Mesendoderm (in vitro differentiated cells): ENCODE results near the gene HACD2. TPM values are rescaled to one million over a fixed set of nuclear protein-coding genes. Genes with fewer than 3 reads are reported as not detected.

Source experiments
- DNase-seq: peaks from one replicate; pipeline ENCODE4 v3.0.0; 2013
- H2AK5ac ChIP-seq: 2 replicates; pipeline ENCODE4 v1.6.1; 2013; ENCODE audit warnings: low read length, inconsistent platforms
- H2BK120ac ChIP-seq: 2 replicates; pipeline ENCODE4 v1.6.1; 2013; ENCODE audit warnings: low read depth, mild to moderate bottlenecking, low read length, moderate library complexity, mixed read lengths
- H2BK15ac ChIP-seq: replicated peaks from 2 replicates; pipeline ENCODE4 v1.6.1; 2013; ENCODE audit warnings: low read depth, mild to moderate bottlenecking, moderate library complexity
- H2BK5ac ChIP-seq: 2 replicates; pipeline ENCODE4 v1.6.1; 2013; ENCODE audit warnings: low read length, inconsistent platforms
- H3K18ac ChIP-seq: 2 replicates; pipeline ENCODE4 v1.6.1; 2013; ENCODE audit warnings: mild to moderate bottlenecking, low read length, mixed read lengths
- H3K23ac ChIP-seq: one replicate; pipeline ENCODE4 v1.6.1; 2013; ENCODE audit warnings: low read length
- H3K27ac ChIP-seq: 2 replicates; pipeline ENCODE4 v1.5.1; 2013; ENCODE audit warnings: low read depth, mild to moderate bottlenecking, inconsistent platforms, low read length, moderate library complexity
- H3K27me3 ChIP-seq: 2 replicates; pipeline ENCODE4 v1.6.1; 2013; ENCODE audit warnings: low read length, control low read depth, mild to moderate bottlenecking, inconsistent platforms; ENCODE audit not compliant: insufficient read depth, poor library complexity
- H3K36me3 ChIP-seq: 2 replicates; pipeline ENCODE4 v1.6.1; 2013; ENCODE audit warnings: low read length, inconsistent platforms; ENCODE audit not compliant: control insufficient read depth, insufficient read depth
- H3K4ac ChIP-seq: one replicate; pipeline ENCODE4 v1.6.1; 2013; ENCODE audit warnings: low read depth, mild to moderate bottlenecking, low read length, moderate library complexity
- H3K4me1 ChIP-seq: 2 replicates; pipeline ENCODE4 v1.6.1; 2013; ENCODE audit warnings: low read depth, low read length, inconsistent platforms; ENCODE audit not compliant: control insufficient read depth
- H3K4me2 ChIP-seq: 2 replicates; pipeline ENCODE4 v1.6.1; 2013; ENCODE audit warnings: low read length
- H3K4me3 ChIP-seq: 2 replicates; pipeline ENCODE4 v1.5.1; 2013; ENCODE audit warnings: mild to moderate bottlenecking, low read length
- H3K56ac ChIP-seq: one replicate; pipeline ENCODE4 v1.6.1; 2013; ENCODE audit warnings: low read length
- H3K79me1 ChIP-seq: 2 replicates; pipeline ENCODE4 v1.6.1; 2013; ENCODE audit warnings: low read length, inconsistent platforms
- H3K79me2 ChIP-seq: 2 replicates; pipeline ENCODE4 v1.6.1; 2013; ENCODE audit warnings: mild to moderate bottlenecking, low read length; ENCODE audit not compliant: control insufficient read depth, insufficient read depth
- H3K9ac ChIP-seq: 2 replicates; pipeline ENCODE4 v1.6.1; 2013; ENCODE audit warnings: low read length, inconsistent platforms
- H4K5ac ChIP-seq: one replicate; pipeline ENCODE4 v1.6.1; 2013; ENCODE audit warnings: low read length
- H4K8ac ChIP-seq: one replicate; pipeline ENCODE4 v1.6.1; 2013; ENCODE audit warnings: low read depth, mild to moderate bottlenecking, control low read depth, low read length, moderate library complexity
- WGBS: extraction: QIAGEN DNeasy Blood & Tissue Kit; methylation state at CpG from one replicate; pipeline ENCODE4 v1.1.7; 2013; ENCODE audit warnings: low lambda C conversion rate, missing lambda C conversion rate; ENCODE audit not compliant: insufficient coverage; ENCODE audit errors: extremely low coverage; 5-methylcytosine and 5-hydroxymethylcytosine counted together
- polyA plus RNA-seq, 2 experiments: library from polyadenylated mRNA; stranded (reverse); fragments of 200-250 nt; gene quantifications; one replicate each; pipeline ENCODE4 v1.2.3, GENCODE V29; 2013

HACD2 gene
- polyA plus RNA-seq (2013, experiment 1 of 2) = 23.3 TPM
- 22.7 TPM for polyA plus RNA-seq (2013, experiment 2 of 2)

DNA sequence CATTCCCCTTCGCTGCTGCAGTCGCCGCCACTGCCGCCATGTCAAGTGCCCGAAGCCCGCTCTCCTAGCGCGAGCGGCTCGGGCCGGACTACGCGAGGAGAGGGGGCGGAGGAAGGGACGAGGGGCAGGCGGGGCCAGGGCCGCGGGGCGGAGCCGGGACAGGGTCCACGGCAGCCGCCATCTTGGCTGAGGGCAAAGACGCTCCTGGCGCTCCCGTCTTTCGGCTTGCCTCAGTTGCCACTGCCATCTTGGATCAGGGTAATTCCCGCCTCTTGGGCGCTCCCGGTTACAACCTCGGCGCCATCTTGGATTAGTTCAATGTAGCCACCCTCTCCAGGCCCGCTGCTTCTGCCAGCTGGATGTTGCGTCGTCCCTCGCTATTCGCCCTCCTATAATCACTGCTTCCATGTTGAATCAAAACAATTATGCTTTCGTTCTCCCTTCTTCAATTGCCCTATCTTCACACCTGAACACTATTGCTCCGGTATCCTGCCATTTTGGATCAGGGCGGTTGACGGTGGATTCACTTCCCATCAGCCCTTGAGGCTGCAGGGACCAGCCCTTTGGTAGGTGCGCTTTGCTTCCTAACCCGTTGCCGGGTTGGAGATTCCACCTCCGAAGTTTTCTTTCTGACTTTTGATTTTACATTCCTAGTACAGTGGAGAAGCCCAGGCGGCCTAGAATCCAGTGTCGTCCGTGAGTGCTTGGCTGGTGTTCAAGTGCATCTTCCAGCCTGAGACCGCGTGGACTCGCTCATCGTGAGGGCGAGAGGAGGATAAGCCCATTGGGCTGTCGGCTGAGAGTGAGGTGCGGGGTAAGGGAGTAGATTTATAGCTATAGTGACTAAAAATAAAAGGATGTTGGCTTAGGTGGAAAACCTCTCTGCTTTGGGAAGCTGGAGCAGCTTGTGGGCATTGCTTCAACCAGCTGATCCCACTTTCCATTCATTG lies at the start of gene HACD2:
HACD2 (minus strand) TSS at position 66 of the 950 bp plus-strand sequence; CDS start at position 40, 26 bp downstream.
- peak within 1 kb of the TSS; percentile 75 for H3K4me3 ChIP-seq
- H2BK15ac ChIP-seq = no peak within 1 kb of the TSS
- no peak within 1 kb of the TSS for H3K23ac ChIP-seq
- peak within 1 kb of the TSS; percentile 20 for H3K4ac ChIP-seq
- H3K4me1 ChIP-seq = no peaks in the 10 kb centered on the region
- H3K27me3 ChIP-seq = no peaks in the 10 kb centered on the region
- peak; percentile 99 for DNase-seq
- H3K27ac ChIP-seq = peak within 1 kb of the TSS; percentile 90
- H2BK120ac ChIP-seq = peak within 1 kb of the TSS; percentile 16
- peak within 1 kb of the TSS; percentile 91 for H3K9ac ChIP-seq
- H3K79me1 ChIP-seq = peaks cover 3% of the 10 kb centered on the region
- peak within 1 kb of the TSS; percentile 97 for H3K56ac ChIP-seq
- H2AK5ac ChIP-seq = no peak within 1 kb of the TSS
- H3K4me2 ChIP-seq = peak within 1 kb of the TSS; percentile 77
- peak within 1 kb of the TSS; percentile 82 for H3K18ac ChIP-seq
- H3K79me2 ChIP-seq = peaks cover 4% of the 10 kb centered on the region
- H3K36me3 ChIP-seq = no peaks in the 10 kb centered on the region
- H4K8ac ChIP-seq = peak within 1 kb of the TSS; percentile 79
- peak within 1 kb of the TSS; percentile 99 for H2BK5ac ChIP-seq
- no CpG with 5 or more reads among the region's 54 CpGs for WGBS
- H4K5ac ChIP-seq = peak within 1 kb of the TSS; percentile 99

GRCh38 chr3:123634149-123635051 lies 49.5 kb upstream of the HACD2 start:
- WGBS = no CpG with 5 or more reads among the region's 15 CpGs
- Histone ChIP-seq H3K27ac (no peak overlapping the region), H3K4me3 (no peak overlapping the region)

GRCh38 chr3:123633530-123633929 lies 48.7 kb upstream of the HACD2 start:
- Histone ChIP-seq H3K4me2 (no peak overlapping the region), H3K4me1 (peaks cover 8% of the 10 kb centered on the region), H3K27ac (no peak overlapping the region), H2AK5ac (no peak overlapping the region), H2BK5ac (no peak overlapping the region), H3K79me1 (no peaks in the 10 kb centered on the region), H4K8ac (no peak overlapping the region), H3K79me2 (no peaks in the 10 kb centered on the region), H3K27me3 (no peaks in the 10 kb centered on the region), H3K36me3 (no peaks in the 10 kb centered on the region), H3K56ac (no peak overlapping the region), H2BK15ac (no peak overlapping the region), H3K23ac (no peak overlapping the region), H2BK120ac (no peak overlapping the region), H3K4ac (no peak overlapping the region), H3K18ac (no peak overlapping the region), H3K9ac (no peak overlapping the region), H3K4me3 (no peak overlapping the region), H4K5ac (no peak overlapping the region)
- no CpG with 5 or more reads among the region's 2 CpGs for WGBS
- DNase-seq = no peak

More at GRCh38 chr3:123634149-123635051, 49.5 kb upstream of the HACD2 start:
- no peak overlapping the region for H2BK15ac ChIP-seq
- no peak overlapping the region for H4K8ac ChIP-seq
- H2AK5ac ChIP-seq = no peak overlapping the region
- H3K56ac ChIP-seq = peak overlapping the region; percentile 53
- no peak overlapping the region for H2BK120ac ChIP-seq
- no peak overlapping the region for H3K23ac ChIP-seq
- H3K18ac ChIP-seq = no peak overlapping the region
- peaks cover 8% of the 10 kb centered on the region for H3K4me1 ChIP-seq
- H3K79me1 ChIP-seq = no peaks in the 10 kb centered on the region
- no peak overlapping the region for H4K5ac ChIP-seq
- H3K79me2 ChIP-seq = no peaks in the 10 kb centered on the region
- peak; percentile 46 for DNase-seq
- no peak overlapping the region for H3K4me2 ChIP-seq
- H3K4ac ChIP-seq = no peak overlapping the region
- H2BK5ac ChIP-seq = no peak overlapping the region
- no peaks in the 10 kb centered on the region for H3K27me3 ChIP-seq
- H3K36me3 ChIP-seq = no peaks in the 10 kb centered on the region
- H3K9ac ChIP-seq = no peak overlapping the region

DNA sequence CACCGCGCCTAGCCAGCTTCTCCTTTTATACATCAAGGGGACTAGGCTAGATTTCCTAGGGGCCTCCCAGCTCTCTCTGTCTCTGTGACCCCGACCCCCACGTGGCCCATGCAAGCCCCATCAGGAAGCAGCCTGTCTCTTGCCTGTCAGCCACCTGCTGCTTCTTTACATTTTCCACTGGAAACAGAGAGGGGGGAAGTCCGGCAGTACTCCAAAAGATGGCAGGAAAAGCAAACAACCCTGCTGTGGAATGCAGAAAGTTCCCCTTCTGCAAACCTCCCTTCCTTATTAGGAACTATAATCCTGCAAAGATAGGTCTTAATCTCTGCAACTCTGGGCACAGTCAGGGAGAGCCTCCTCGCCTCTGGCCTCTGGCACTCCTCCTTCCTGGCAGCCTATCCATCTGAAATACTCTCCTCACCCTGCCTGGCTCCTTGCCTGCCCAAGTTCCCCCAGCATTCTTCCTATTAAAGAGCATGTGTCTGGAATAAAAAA lies 47.4 kb upstream of the HACD2 start:
- H3K36me3 ChIP-seq = no peaks in the 10 kb centered on the region
- H3K4ac ChIP-seq = no peak overlapping the region
- no peak overlapping the region for H4K8ac ChIP-seq
- H4K5ac ChIP-seq = no peak overlapping the region
- H3K18ac ChIP-seq = no peak overlapping the region
- no CpG with 5 or more reads among the region's 6 CpGs for WGBS
- DNase-seq = peak; percentile 44
- no peak overlapping the region for H3K27ac ChIP-seq
- H2BK120ac ChIP-seq = no peak overlapping the region
- no peaks in the 10 kb centered on the region for H3K79me1 ChIP-seq
- no peak overlapping the region for H3K4me3 ChIP-seq
- no peak overlapping the region for H3K9ac ChIP-seq
- no peak overlapping the region for H3K4me2 ChIP-seq
- H3K79me2 ChIP-seq = no peaks in the 10 kb centered on the region
- no peak overlapping the region for H3K56ac ChIP-seq
- no peak overlapping the region for H2AK5ac ChIP-seq
- no peak overlapping the region for H2BK5ac ChIP-seq
- H2BK15ac ChIP-seq = no peak overlapping the region
- no peak overlapping the region for H3K23ac ChIP-seq
- H3K4me1 ChIP-seq = peaks cover 8% of the 10 kb centered on the region
- no peaks in the 10 kb centered on the region for H3K27me3 ChIP-seq

DNA sequence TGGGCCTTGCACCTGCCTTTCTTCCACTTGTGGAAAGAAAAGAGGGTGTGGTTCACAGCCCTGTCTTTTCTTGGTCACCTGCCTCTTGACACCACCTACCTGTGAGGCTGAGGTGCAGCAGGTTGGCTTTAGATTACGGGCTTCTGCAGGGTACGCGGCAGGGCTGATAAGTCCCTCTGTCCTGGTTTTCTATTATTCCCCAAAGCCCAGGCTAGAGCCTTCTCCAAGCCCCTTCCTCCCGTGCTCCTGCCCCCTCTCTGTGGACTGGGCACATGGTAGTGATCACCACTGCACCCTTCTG lies 44.8 kb upstream of the HACD2 start:
- Histone ChIP-seq H3K23ac (no peak overlapping the region), H3K36me3 (no peaks in the 10 kb centered on the region), H3K56ac (no peak overlapping the region), H3K4me3 (no peak overlapping the region), H3K79me1 (no peaks in the 10 kb centered on the region), H3K79me2 (no peaks in the 10 kb centered on the region), H2BK15ac (no peak overlapping the region), H4K5ac (no peak overlapping the region), H3K27ac (no peak overlapping the region), H3K4me1 (peaks cover 3% of the 10 kb centered on the region), H4K8ac (no peak overlapping the region), H3K18ac (no peak overlapping the region), H2BK5ac (no peak overlapping the region), H2BK120ac (no peak overlapping the region), H3K9ac (no peak overlapping the region), H3K4ac (no peak overlapping the region), H2AK5ac (no peak overlapping the region), H3K4me2 (no peak overlapping the region), H3K27me3 (no peaks in the 10 kb centered on the region)
- DNase-seq = no peak
- no CpG with 5 or more reads among the region's 4 CpGs for WGBS
